HG02798 (cell line): Measurements from ENCODE around the gene SLC2A9.

ENCODE experiments used
- ATAC-seq: cut with Tn5 transposase; IDR thresholded peaks from one replicate; pipeline ENCODE4 v1.9.1; 2021; ENCODE audit warnings: mild to moderate bottlenecking; ENCODE audit not compliant: unreplicated experiment, poor library complexity

Gene SLC2A9

GRCh38 chr4:9970399-9971011, 50.8 kb downstream of the SLC2A9 start:
- ATAC-seq: peak; percentile 84

- peak; percentile 19 for ATAC-seq
Measured at GRCh38 chr4:9969526-9970398, 51.5 kb downstream of the SLC2A9 start.

DNA sequence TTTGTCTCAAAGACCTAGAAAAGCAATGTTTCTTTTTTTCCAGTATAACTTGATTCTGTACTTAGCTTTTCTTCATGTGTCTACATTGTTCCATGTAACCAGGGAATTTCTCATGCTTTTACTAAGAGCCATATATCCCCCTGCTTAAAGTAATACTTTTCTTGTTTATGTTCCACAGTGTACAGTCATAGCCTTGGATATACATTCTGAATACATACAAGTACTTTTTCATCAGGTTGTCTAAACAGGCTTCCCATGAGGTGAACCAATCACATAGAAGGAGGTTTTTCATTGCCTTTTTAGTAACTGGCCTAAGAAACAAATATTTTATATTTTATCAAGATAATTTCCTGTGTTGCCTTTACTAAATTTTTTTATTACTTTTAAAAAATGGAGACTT, 52.8 kb downstream of the SLC2A9 start:
- ATAC-seq: no peak

DNA sequence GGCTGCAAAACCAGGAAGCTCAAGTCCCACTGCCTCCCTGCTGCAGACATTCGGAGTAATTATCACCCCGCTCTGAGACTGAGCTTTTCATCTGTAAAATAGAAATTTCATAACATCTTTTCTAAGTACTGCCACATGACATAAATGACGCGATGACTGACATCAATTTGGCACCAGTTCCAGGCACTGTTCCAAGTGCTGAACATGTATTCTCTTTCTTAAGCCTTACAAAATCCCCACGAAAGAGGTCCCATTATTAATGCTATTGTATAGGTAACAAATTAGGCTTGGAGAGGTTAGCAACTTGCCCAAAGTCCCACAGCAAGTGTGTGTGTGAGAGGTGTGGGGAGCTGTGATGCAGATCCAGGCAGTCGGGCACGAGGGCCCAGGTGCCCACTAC, 56.4 kb downstream of the SLC2A9 start:
- no peak for ATAC-seq

- ATAC-seq: no peak
Measured at GRCh38 chr4:9963328-9963727, 58.0 kb downstream of the SLC2A9 start.

- peak; percentile 66 for ATAC-seq
Measured at GRCh38 chr4:9962611-9963314, 58.5 kb downstream of the SLC2A9 start.

- ATAC-seq: no peak
Measured at GRCh38 chr4:9954468-9954867, 66.8 kb downstream of the SLC2A9 start.

DNA sequence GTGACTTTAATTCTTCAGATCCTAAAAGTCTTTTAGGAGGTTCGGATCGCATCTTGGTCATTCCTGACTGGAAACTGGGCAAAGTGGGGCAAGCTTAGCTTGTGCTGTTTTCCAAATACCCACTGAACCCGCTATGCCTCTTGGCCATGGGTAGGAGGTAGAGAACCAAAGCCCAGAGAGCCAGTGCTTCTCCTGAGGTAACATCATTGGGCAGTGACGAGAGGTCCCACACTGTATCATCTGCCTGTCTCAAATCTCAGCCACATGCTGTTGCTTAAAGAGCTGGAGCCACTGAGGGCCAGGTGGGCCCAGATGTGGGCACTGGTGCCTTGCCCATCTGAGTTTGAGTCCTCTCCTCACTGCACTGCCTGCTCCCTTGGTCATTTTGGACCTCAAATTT, 68.2 kb downstream of the SLC2A9 start:
- no peak for ATAC-seq

DNA sequence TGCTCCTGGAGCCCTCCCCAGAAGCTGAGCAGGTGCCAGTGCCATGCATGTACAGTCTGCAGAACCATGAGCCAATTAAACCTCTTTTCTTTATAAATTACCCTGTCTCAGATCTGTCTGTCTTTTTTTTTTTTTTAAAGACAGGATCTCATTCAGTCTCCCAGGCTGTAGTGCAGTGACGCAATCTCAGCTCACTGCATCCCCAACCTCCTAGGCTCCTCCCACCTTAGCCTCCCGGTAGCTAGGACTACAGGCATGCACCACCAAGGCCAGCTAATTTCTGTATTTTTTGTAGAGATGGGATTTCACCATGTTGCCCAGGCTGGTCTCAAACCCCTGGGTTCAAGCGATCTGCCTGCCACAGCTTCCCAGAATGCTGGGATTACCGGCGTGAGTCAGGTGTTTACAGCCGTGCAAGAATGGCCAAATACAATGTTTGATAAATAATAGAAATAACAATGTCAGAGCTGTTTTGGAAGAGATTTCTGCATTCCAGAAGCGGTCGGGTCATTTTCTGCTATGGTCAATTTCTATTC, 68.8 kb downstream of the SLC2A9 start:
- no peak for ATAC-seq

DNA sequence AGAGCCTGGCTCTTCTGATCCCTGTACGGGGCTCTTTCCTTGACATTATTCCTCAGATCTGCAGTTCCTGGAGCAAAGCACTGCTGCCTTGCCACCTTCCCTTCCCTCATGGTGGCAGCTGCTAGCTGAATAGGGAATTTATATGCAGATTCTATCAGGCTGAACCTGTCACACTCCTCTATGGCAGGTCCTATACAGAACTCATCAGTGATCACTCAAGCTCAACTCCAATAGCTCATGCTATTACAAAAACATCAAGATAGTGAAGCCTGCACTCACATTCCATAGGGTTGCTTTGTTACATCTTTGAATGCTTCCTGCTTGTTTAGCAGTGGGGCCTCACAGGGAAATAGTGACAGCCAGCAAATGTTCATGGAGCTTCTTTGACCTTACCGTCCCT, 71.7 kb downstream of the SLC2A9 start:
- no peak for ATAC-seq

GRCh38 chr4:9947168-9948062, 73.9 kb downstream of the SLC2A9 start:
- no peak for ATAC-seq

DNA sequence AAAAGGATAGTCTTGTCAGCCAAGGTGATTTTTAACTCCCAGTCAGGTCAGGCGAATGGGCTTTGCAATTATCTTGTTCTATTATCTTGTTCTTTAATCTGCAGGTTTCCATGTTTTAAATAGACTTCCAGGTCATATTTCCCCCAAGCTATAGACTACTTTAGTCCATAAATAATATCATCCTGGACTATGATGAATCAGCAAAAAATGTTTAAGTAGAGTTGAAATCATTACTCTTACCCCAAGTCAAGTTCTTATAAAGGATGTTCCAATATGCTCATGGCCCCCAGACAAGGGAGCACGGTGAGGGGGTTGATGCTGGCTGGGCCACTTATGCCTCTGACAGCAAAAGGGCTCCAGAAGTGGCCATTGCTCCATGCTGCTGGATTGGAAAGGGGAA, 75.1 kb downstream of the SLC2A9 start:
- no peak for ATAC-seq

DNA sequence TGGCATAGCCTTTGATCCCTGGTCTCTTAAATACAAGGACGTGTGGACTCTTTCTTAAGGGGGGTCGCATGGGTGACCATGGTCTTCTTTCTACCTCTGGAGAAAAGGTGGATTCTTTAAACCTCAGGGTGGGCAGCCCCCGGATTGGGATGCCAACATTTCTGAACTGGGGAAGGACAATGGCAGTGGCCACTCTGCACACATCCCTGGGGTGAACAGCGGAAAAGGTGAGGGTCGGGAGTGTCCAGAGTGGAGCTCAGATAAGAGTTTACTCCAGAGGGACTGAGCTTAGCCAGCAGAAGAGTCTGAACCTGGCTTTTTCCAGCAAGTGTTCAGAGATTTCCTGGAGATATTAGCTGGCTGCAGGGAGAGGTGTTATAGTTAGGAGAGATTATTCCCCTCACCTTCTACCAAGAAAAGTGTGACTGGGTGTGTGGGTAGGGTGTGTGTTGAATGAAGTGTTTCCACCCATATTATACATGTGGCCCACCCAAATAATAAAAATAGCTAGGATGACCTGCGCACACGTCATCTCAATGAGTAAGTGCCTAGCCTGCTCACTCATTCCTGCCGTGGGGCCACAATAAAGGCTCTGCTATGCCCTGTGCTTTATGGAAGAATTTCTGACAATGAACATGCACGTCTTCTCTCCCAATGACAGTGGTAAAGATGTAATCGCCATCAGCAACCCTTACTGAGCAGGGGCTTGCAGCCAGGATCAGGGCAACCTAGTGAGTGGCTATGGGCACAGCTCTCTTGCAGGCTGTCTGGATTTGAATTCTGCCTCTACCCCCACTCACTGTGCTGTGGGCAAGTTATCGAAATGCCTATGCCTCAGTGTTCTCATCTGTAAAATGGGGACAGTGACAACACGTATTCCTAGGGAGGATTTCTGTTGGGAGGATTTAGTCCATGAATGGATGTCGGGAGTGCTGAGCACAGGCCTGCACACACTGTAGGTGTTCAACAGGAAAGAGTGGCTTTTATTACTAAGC, 76.6 kb downstream of the SLC2A9 start:
- ATAC-seq: no peak

- ATAC-seq: no peak
Measured at GRCh38 chr4:9943761-9944160, 77.5 kb downstream of the SLC2A9 start.

DNA sequence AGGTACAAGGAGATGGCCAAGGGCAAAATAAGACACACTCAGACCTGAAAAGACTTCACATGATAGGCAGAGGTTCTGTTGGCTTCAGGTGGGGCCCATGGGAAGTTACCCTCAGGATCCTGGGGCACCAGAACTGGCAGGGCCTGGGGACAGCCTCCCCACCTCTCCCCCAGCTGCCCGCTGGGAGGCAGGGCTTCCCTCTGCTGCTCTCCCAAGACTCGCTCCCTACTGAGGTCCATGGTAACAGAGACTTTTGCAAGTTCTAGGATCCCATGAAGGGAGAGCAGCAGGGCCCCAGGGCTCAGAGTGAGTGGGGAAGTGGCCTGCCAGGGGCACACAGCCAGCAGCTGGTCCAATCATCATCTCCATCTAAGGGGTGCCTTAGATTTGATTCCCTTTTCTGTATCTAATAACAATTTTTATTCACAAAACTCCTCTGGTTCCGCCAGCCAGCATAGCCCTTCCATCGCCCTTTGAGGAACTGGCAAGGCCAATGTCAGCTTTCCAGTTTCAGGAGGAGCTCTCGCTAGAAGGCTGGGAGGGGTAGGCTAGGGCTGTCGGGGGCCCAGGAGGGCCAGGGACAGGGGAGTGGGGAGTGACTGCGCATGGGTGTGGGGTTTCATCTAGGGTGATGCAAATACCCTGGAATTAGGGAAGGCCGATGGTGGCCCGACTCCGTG, 78.2 kb downstream of the SLC2A9 start:
- ATAC-seq: no peak

- ATAC-seq: no peak
Measured at GRCh38 chr4:9942139-9942538, 79.2 kb downstream of the SLC2A9 start.

DNA sequence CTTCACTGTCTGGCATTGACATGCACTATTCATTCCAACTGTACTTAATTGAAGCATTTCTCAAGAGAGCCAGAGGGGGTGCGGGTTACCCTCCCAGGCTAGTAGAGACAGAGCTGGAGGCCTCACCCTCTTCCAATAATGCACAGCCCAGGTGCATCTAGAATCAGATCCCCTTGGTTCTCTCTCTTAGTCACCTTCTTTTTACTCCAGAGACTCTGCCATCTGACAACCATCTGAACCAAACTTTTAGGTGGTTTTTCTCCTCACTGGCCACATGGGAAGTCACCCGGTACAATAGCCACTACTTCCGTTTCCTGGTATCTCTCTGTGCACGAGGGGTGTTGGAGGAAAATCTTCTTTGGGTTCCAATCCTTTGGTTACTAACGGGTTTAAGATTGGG, 81.3 kb downstream of the SLC2A9 start:
- no peak for ATAC-seq

GRCh38 chr4:9938933-9939332, 82.4 kb downstream of the SLC2A9 start:
- ATAC-seq: no peak
